Measurements from ENCODE around the gene LMO7.
"Not testable (repeated sequence)": the region's sequence is repeated elsewhere in the genome, so short reads cannot be mapped to it uniquely, and the experiment has no call there.

LMO7 gene

DNA sequence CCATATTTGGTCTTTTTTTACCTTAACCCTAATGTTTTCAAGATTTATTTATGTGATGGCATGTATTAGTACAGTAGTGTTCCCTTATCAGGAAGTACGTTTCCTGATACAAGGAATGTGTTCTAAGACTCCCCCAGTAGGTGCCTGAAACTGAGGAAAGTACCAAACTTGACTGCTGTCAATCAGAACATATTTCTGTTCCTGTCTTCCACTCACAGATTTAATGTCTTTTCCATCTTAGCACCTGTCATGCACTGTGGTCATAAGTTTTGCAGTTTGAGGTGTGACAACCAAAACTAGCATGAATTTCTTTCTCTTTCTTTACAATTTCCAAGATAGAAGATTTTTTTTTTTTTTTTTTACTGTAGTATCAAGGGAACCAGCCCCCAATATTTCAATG lies 62.9 kb downstream of the LMO7 start:
- no peak for DNase-seq (ENCODE audit: low read depth, low spot score)

DNA sequence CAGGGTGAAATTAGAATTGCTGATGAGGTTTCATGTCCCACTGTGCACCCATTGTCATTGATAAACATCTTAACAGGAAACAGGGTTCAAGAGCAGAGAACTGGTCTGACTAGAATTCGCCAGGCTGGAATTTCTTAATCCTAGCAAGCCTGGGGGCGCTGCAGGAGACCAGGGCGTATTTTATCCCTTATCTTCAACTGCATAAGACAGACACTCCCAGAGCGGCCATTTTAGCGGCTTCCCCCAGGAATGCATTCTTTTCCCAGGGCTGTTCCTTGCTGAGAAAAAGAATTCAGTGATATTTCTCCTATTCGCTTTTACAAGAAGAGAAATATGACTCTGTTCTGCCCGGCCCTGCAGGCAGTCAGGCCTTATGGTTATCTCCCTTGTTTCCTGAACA lies 63.6 kb downstream of the LMO7 start:
- DNase-seq (ENCODE audit: low read depth, low spot score), result not testable (repeated sequence)

GRCh38 chr13:75700552-75700951 lies 64.4 kb downstream of the LMO7 start:
- DNase-seq (ENCODE audit: low read depth, low spot score), result no peak

DNA sequence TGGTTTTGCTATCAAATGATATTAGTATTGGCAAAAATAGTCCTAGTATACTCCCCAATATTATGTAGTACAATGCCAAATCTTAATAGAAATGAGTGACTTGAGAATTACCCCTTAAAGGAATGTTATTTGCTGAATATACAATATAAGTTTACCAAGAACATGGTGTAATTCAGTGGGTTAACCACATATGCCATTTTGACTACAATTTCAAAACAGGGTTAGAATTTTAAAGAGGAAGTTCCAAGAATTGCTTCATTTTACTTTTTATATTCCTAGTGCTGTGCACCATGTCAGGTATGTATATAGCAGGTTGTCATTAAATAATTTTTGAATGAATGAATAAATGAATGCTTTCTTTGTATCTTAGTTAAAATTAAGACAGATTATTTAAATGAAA lies 66.3 kb downstream of the LMO7 start:
- DNase-seq (ENCODE audit: low read depth, low spot score), result no peak

DNA sequence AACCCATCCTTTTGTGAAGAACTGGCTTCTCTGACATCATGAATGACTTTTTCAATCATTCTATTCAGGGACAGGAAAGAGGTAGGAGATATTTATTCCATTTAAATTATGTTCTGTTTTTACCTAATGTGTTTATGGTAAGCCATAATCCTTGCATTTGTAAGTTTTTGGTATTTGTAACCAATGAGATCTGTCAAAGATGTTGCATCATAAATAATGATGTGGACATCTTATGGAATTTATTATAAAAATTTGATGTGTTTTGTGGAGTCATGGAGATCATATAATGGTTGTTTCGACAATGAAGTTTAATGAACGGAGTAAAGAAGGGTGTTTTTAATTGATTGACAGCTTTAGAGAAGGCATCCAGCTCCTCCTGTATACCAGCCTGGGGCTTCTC lies 67.6 kb downstream of the LMO7 start:
- DNase-seq (ENCODE audit: low read depth, low spot score), result no peak

- no peak for DNase-seq (ENCODE audit: low read depth, low spot score)
Observed at GRCh38 chr13:75704194-75704926, 68.2 kb downstream of the LMO7 start.

DNA sequence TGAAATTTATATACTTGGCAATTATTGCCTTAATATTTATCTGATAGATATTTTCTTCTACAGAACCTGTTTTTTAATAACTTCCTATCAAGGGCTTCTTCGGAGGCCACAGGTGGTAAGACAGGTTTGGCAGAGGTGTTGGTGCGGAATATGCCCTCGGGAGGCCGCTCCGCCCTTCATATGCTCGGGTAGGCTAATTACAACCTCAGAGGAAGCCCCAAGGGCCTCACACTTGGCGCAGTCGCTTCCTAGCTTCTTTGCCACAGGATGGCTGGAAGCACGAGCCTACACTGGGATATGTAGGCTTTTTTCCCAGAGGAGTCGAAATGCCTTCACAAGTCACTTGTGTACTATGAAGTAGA lies 68.8 kb downstream of the LMO7 start:
- DNase-seq (ENCODE audit: low read depth, low spot score), result no peak

DNA sequence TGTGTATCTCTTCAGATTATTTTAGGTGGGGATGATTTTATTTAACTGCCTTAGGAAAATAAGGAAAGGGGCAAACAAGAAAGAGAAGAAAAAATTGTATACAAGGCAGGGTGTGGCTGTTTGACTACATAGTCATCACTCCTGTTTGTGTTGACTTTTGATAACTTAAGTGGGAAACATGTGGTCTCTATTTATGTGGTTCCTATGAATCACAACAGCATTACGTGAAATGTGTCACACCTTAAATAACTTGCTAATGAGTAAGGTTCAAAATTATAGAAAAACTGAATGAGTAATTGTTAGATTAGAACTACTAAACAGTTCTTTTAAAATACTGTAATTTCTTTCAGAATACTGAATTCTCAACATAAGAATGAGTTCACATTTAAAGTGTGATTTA lies 69.3 kb downstream of the LMO7 start:
- no peak for DNase-seq (ENCODE audit: low read depth, low spot score)

GRCh38 chr13:75705908-75706307 lies 69.8 kb downstream of the LMO7 start:
- no peak for DNase-seq (ENCODE audit: low read depth, low spot score)

DNA sequence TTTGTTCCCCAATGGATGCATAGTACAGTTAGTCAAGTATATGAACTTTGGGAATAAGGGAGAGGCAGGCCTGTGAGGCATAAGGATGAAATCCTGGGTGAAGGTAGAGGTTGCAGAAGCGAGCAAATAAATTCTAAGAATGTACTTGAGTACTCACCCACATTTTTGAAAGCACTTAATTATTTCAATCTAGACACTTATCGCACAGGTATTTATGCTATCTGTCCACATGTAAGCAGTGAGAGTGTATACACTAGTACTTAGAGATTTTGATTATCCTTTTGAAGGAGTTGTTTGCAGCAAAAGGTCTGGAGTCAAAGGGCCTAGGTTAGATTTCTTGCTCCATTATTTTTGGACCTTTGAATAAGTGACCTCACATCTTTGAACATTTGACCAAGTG lies 77.7 kb downstream of the LMO7 start:
- no peak for DNase-seq (ENCODE audit: low read depth, low spot score)

GRCh38 chr13:75715601-75716523 lies 79.7 kb downstream of the LMO7 start:
- no peak for DNase-seq (ENCODE audit: low read depth, low spot score)

GRCh38 chr13:75717525-75717924 lies 81.4 kb downstream of the LMO7 start:
- no peak for DNase-seq (ENCODE audit: low read depth, low spot score)

- DNase-seq (ENCODE audit: low read depth, low spot score), result no peak
Observed at GRCh38 chr13:75721307-75721706, 85.2 kb downstream of the LMO7 start.

GRCh38 chr13:75723901-75724300 lies 87.8 kb downstream of the LMO7 start:
- no peak for DNase-seq (ENCODE audit: low read depth, low spot score)

- no peak for DNase-seq (ENCODE audit: low read depth, low spot score)
Observed at GRCh38 chr13:75724752-75725517, 88.8 kb downstream of the LMO7 start.

DNA sequence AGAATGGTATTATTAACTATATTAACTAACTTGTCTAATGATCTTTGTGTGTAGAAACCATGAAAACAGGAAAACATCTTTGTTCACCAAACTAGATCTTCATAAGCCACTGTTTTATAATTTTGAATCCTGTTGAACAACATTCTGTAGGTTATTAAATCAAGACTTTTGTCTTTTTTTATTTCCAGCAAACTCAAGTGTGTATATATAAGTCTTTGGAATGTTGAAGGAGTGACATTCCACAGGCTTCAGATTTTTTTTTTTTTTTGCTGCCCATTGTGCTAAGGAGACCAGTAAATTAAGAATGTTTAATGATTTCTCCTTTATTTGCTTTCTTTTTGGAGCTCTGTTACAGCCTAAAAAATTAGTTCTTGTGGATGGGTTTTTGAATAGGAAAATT lies 89.6 kb downstream of the LMO7 start:
- DNase-seq (ENCODE audit: low read depth, low spot score), result no peak

GRCh38 chr13:75726306-75726705 lies 90.2 kb downstream of the LMO7 start:
- no peak for DNase-seq (ENCODE audit: low read depth, low spot score)

DNA sequence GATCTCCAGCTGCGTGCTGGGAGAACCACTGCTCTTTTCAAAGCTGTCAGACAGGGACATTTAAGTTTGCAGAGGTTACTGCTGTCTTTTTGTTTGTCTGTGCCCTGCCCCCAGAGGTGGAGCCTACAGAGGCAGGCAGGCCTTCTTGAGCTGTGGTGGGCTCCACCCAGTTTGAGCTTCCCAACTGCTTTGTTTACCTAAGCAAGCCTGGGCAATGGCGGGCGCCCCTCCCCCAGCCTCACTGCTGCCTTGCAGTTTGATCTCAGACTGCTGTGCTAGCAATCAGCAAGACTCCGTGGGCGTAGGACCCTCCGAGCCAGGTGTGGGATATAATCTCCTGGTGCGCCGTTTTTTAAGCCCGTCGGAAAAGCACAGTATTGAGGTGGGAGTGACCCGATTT lies 97.0 kb downstream of the LMO7 start:
- DNase-seq (ENCODE audit: low read depth, low spot score), result not testable (repeated sequence)

- DNase-seq (ENCODE audit: low read depth, low spot score), result no peak
Observed at GRCh38 chr13:75736173-75736572, 100.0 kb downstream of the LMO7 start.

- DNase-seq (ENCODE audit: low read depth, low spot score), result no peak
Observed at GRCh38 chr13:75738841-75739240, 102.7 kb downstream of the LMO7 start.

- no peak for DNase-seq (ENCODE audit: low read depth, low spot score)
Observed at GRCh38 chr13:75739244-75739868, 103.2 kb downstream of the LMO7 start.

- DNase-seq (ENCODE audit: low read depth, low spot score), result no peak
Observed at GRCh38 chr13:75740031-75740430, 103.9 kb downstream of the LMO7 start.

All from activated CD4-positive, CD25-positive, alpha-beta regulatory T cell treated with anti-CD3 and anti-CD28 coated beads, Interleukin-2, amount 50 U/mL, for 16 hours (primary cell).